Aorta (tissue), 5 donors: ENCODE measurements around the gene EXOC2. TPM values are rescaled to one million over a fixed set of nuclear protein-coding genes. Genes with fewer than 3 reads are reported as not detected.

Source experiments
- ATAC-seq: fragments of 200-7000 bp; cut with Tn5 transposase; one replicate; pipeline ENCODE4 v1.9.1; 2022; ENCODE audit warnings: moderate library complexity; ENCODE audit not compliant: low FRiP score
- DNase-seq, 2 donors: peaks; one replicate each; pipeline ENCODE4 v3.0.0-alpha.2; 2020
- H3K27ac ChIP-seq, 2 donors: one replicate each; pipeline ENCODE4 v1.5.1; 2013; ENCODE audit warnings: low read length in 2 of 2, mild to moderate bottlenecking in 2 of 2, moderate library complexity in 2 of 2, control low read depth in 1 of 2, inconsistent platforms in 1 of 2, low read depth in 1 of 2
- H3K27me3 ChIP-seq, 2 donors: one replicate each; pipeline ENCODE4 v1.6.1; 2013; ENCODE audit warnings: control low read depth in 1 of 2, low read length in 1 of 2, mild to moderate bottlenecking in 1 of 2, moderate library complexity in 1 of 2; ENCODE audit not compliant: insufficient read depth in 2 of 2, control insufficient read depth in 1 of 2
- H3K36me3 ChIP-seq, 2 donors: one replicate each; pipeline ENCODE4 v1.6.1; 2013; ENCODE audit warnings: control low read depth in 1 of 2, low read length in 1 of 2, mild to moderate bottlenecking in 1 of 2; ENCODE audit not compliant: insufficient read depth in 2 of 2, control insufficient read depth in 1 of 2
- H3K4me1 ChIP-seq, 2 donors: one replicate each; pipeline ENCODE4 v1.6.1; 2013; ENCODE audit warnings: low read length in 2 of 2, control low read depth in 1 of 2, mild to moderate bottlenecking in 1 of 2, moderate library complexity in 1 of 2; ENCODE audit not compliant: insufficient read depth in 2 of 2, control insufficient read depth in 1 of 2
- H3K4me3 ChIP-seq, 2 donors: one replicate each; pipeline ENCODE4 v1.5.1; 2013; ENCODE audit warnings: low read length in 2 of 2, control low read depth in 1 of 2, mild to moderate bottlenecking in 1 of 2
- H3K9me3 ChIP-seq: one replicate; pipeline ENCODE4 v1.6.1; 2013; ENCODE audit warnings: mild to moderate bottlenecking, low read length; ENCODE audit not compliant: control insufficient read depth
- WGBS, 2 donors: extraction: QIAGEN DNeasy Blood & Tissue Kit; methylation state at CpG; one replicate each; pipeline ENCODE4 v1.1.7; 2013; 5-methylcytosine and 5-hydroxymethylcytosine counted together
- intact Hi-C, 2 donors: fragments of 100-400 bp; cut with DNase I; formaldehyde crosslinking; loops; one replicate each; pipeline versions ENCODE4 v1.14.2 to v1.15.0; 2022
- polyA plus RNA-seq, 2 donors: library from polyadenylated mRNA; stranded (reverse); fragments of 200-250 nt; gene quantifications; one replicate each; pipeline ENCODE4 v1.2.3, GENCODE V29; 2013
- total RNA-seq, 2 donors: library from RNA; stranded (reverse); fragmentation: NEBNext Ultra II Directional; extraction: Animal tissue kit (Norgen Biotek cat#: 25700); gene quantifications; one replicate each; pipeline ENCODE4 v1.2.1, GENCODE V29; 2021
- donor health status: healthy with polysubstance abuse.
- donor health status: Bipolar disorder and iron deficiency.
- donor health status: DM: no; HTN: no; CAD: no.
- donor health status: DM: no; HTN: no; CAD: no.
- donor health status: DM: yes; HTN: yes; CAD: no.

EXOC2 gene
- total and polyA plus RNA-seq, 4 donors, result 3.4 to 22.8 (median 11.7) TPM

GRCh38 chr6:504446-504980 lies 188.4 kb downstream of the EXOC2 start:
- 87 to 93% methylated on average over 8 of the region's 8 CpGs for WGBS, 2 donors

GRCh38 chr6:503610-504362 lies 189.2 kb downstream of the EXOC2 start:
- no peak for ATAC-seq
- H3K4me1 ChIP-seq, result no peaks in the 10 kb centered on the region
- no peaks in the 10 kb centered on the region for H3K27me3 ChIP-seq
- no peaks in the 10 kb centered on the region for H3K9me3 ChIP-seq
- no peak overlapping the region for H3K4me3 ChIP-seq
- peaks cover 3 to 4% of the 10 kb centered on the region in 2 donors for H3K36me3 ChIP-seq
- intact Hi-C loops, result no loop called here
- no peak overlapping the region for H3K27ac ChIP-seq
- DNase-seq, result no peak
- 93 to 94% methylated on average over 32 of the region's 32 CpGs for WGBS, 2 donors

More at GRCh38 chr6:504446-504980, 188.4 kb downstream of the EXOC2 start:
- Histone ChIP-seq H3K9me3 (no peaks in the 10 kb centered on the region), H3K27me3 (no peaks in the 10 kb centered on the region), H3K4me1 (no peaks in the 10 kb centered on the region), H3K36me3 (peaks cover 0 to 4% of the 10 kb centered on the region in 2 donors), H3K4me3 (no peak overlapping the region), H3K27ac (no peak overlapping the region)
- intact Hi-C loops, result no loop called here
- ATAC-seq (no peak), DNase-seq (no peak)

DNA sequence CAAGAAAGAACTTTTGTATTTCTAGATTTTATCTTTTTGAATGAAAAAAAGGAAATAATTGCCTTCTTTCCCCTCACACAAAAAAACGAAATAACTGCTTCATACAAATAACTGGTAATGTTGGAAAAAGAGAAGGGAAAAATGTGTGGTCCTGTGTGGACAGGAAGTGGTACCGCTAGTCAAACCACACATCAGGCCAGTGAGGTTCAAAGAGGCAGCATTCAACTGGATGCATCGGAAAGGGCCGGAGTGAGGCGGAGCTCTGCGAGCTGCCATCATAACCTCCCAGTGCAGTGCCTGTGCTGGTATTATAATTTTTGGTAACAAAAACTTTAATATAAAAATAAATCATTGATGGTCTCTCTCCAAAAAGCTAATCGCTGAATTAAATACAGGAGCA lies 190.2 kb downstream of the EXOC2 start:
- H3K4me1 ChIP-seq, result no peaks in the 10 kb centered on the region
- no peaks in the 10 kb centered on the region for H3K27me3 ChIP-seq
- DNase-seq, result no peak
- H3K36me3 ChIP-seq, result peaks cover 4 to 6% of the 10 kb centered on the region in 2 donors
- H3K4me3 ChIP-seq, result no peak overlapping the region
- no peaks in the 10 kb centered on the region for H3K9me3 ChIP-seq
- no peak for ATAC-seq
- no peak overlapping the region for H3K27ac ChIP-seq
- 93 to 97% methylated on average over 7 of the region's 7 CpGs for WGBS, 2 donors
- intact Hi-C loops, result no loop called here

DNA sequence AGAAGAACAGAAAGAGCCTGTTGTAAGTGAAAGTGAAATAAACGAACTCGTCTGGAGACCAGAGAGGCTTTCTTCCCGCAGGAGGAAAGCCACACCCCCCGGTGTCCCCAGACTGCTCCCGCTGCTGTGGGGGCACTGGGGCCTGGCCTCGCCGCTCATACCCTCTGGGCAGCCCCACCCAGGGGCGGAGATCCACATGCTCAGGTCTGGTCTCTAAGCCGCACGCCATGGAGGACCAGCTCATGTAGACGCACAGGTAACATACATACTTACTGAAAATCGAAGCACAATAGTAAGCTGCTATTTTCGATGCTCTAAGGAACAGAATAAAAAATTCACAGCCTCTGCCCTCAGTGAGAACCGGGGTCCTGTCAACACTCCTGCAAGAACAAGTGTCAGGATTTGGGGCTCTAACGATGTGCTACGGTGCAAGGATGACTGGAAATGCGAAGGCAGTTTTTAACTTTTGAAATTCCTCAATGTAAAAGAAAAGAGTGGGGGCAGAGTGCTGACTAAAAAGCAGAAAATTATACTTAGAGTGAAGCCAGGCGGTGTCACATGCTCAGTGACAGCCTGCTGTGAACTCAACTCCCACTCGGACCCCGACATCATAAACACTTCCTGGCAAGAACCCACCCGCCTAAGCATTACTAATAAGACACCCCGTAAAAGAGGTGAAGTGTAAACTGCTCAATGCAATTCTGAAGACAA lies 190.9 kb downstream of the EXOC2 start:
- DNase-seq, result no peak
- H3K9me3 ChIP-seq, result no peaks in the 10 kb centered on the region
- no peaks in the 10 kb centered on the region for H3K27me3 ChIP-seq
- H3K27ac ChIP-seq, result no peak overlapping the region
- no peaks in the 10 kb centered on the region for H3K4me1 ChIP-seq
- peaks cover 4 to 6% of the 10 kb centered on the region in 2 donors for H3K36me3 ChIP-seq
- no peak overlapping the region for H3K4me3 ChIP-seq
- ATAC-seq, result no peak
- 85% methylated on average over 22 of the region's 22 CpGs for WGBS, 2 donors
- intact Hi-C loops, result no loop called here

DNA sequence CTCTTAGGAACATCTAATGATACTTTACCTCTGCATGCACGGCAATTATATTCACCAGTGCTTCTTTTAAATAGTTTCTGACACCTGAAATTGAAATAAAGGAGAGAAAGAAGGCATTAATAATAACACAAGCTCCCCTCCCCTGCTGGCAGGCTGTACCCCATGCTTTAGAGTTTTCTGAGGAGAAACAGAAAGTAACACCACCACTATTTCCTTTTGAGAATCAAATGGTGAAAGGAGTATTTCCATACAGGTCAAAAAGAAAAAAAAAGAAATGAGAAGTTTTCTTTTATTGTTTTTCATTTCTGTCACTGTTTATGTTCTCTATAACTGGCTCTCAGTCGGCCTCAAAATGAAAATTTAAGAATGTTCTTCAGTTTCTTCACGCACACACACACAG lies 193.3 kb downstream of the EXOC2 start:
- H3K27ac ChIP-seq, result no peak overlapping the region
- no peaks in the 10 kb centered on the region for H3K9me3 ChIP-seq
- no peak overlapping the region for H3K4me3 ChIP-seq
- intact Hi-C loops, result no loop called here
- H3K36me3 ChIP-seq, result peaks cover 6 to 8% of the 10 kb centered on the region in 2 donors
- DNase-seq, result no peak
- no peak for ATAC-seq
- H3K4me1 ChIP-seq, result no peaks in the 10 kb centered on the region
- WGBS, 2 donors, result 73 to 88% methylated on average over 3 of the region's 3 CpGs
- H3K27me3 ChIP-seq, result no peaks in the 10 kb centered on the region

- 89 to 90% methylated on average over 9 of the region's 9 CpGs for WGBS, 2 donors
- peaks cover 6 to 8% of the 10 kb centered on the region in 2 donors for H3K36me3 ChIP-seq
- H3K9me3 ChIP-seq, result no peaks in the 10 kb centered on the region
- intact Hi-C loops, result no loop called here
- no peak overlapping the region for H3K4me3 ChIP-seq
- ATAC-seq, result no peak
- H3K4me1 ChIP-seq, result no peaks in the 10 kb centered on the region
- no peaks in the 10 kb centered on the region for H3K27me3 ChIP-seq
- no peak overlapping the region for H3K27ac ChIP-seq
- DNase-seq, result no peak
Measured at GRCh38 chr6:498795-499231, 194.1 kb downstream of the EXOC2 start.

DNA sequence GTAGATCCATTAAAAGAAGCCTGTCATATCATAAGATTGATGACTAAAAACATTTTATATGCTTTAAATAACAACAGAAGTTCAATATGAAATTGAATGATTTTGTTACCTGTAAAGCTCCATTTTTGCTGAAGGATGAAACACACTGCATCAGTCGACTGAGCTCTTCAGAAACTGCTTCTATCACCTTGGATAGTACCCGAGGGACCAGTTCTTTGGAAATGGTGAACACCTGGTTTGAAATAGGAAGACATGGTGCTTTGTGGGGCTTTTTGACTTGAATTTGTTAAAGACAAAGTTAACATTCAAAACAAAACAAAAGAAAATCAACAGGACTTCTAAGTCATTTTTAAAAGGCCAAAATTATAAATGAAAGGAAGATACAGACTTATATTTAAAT lies 195.7 kb downstream of the EXOC2 start:
- ATAC-seq (no peak), DNase-seq (no peak)
- Histone ChIP-seq H3K27ac (no peak overlapping the region), H3K4me1 (no peaks in the 10 kb centered on the region), H3K4me3 (no peak overlapping the region), H3K36me3 (peaks cover 6 to 12% of the 10 kb centered on the region in 2 donors), H3K9me3 (peaks cover under 1% of the 10 kb centered on the region), H3K27me3 (no peaks in the 10 kb centered on the region)
- 93 to 97% methylated on average over 2 of the region's 2 CpGs for WGBS, 2 donors
- intact Hi-C loops, result no loop called here

DNA sequence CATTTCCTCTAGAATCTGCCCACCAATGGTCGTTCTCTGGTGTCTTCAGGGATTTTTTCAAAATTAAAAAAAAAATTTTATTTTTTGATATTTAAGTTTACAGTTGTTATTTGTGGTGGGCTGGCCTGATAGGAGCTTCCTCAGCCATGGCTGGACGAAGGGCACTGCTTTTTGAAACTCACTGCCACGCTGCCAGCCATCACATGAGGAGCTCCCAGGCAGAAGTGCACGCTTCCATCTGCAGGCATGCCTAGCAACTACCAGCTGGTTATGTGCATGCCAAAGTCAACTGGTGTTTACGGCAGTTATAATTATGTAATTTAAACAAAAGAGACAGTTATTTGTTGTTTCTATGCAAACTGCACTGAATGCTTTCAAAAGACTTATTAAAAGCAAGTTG lies 196.3 kb downstream of the EXOC2 start:
- peaks cover 7 to 12% of the 10 kb centered on the region in 2 donors for H3K36me3 ChIP-seq
- H3K9me3 ChIP-seq, result peaks cover 2% of the 10 kb centered on the region
- H3K4me3 ChIP-seq, result no peak overlapping the region
- DNase-seq (no peak), ATAC-seq (no peak)
- H3K27me3 ChIP-seq, result no peaks in the 10 kb centered on the region
- intact Hi-C loops, result no loop called here
- 95 to 96% methylated on average over 5 of the region's 5 CpGs for WGBS, 2 donors
- no peaks in the 10 kb centered on the region for H3K4me1 ChIP-seq
- no peak overlapping the region for H3K27ac ChIP-seq
